Activated CD4-positive, alpha-beta T cell treated with anti-CD3 and anti-CD28 coated beads, Interleukin-2, amount 10 ng/mL, durations not matched to agents 7 days and 5 days (primary cell): Measurements from ENCODE around the gene PTPRO. TPM values are rescaled to one million over a fixed set of nuclear protein-coding genes. Genes with fewer than 3 reads are reported as not detected.

Source experiments
- CTCF ChIA-PET: fragments of 350-600 bp; sonication (Branson Sonifier 250); formaldehyde crosslinking; loops from one replicate; lab custom pipeline; 2021; ENCODE audit warnings: antibody characterized with exemption; lab: Charles Lee
- POLR2A ChIA-PET: fragments of 350-600 bp; sonication (Branson Sonifier 250); formaldehyde crosslinking; loops from one replicate; lab custom pipeline; 2021; ENCODE audit warnings: antibody characterized with exemption; lab: Charles Lee
- DNase-seq: peaks from one replicate; pipeline ENCODE4 v3.0.0-alpha.2; 2020
- H3K27ac Mint-ChIP-seq: one replicate; pipeline ENCODE4 v1.8.0; 2021; ENCODE audit warnings: mild to moderate bottlenecking, moderate library complexity, mixed read lengths
- H3K27me3 Mint-ChIP-seq: one replicate; pipeline ENCODE4 v1.8.0; 2021; ENCODE audit warnings: mixed read lengths
- H3K36me3 Mint-ChIP-seq: one replicate; pipeline ENCODE4 v1.8.0; 2021; ENCODE audit warnings: low read depth, mixed read lengths
- H3K4me1 Mint-ChIP-seq: one replicate; pipeline ENCODE4 v1.8.0; 2021; ENCODE audit warnings: mixed read lengths
- H3K4me3 Mint-ChIP-seq: one replicate; pipeline ENCODE4 v1.8.0; 2021; ENCODE audit warnings: mild to moderate bottlenecking, moderate library complexity, mixed read lengths
- H3K9me3 Mint-ChIP-seq: one replicate; pipeline ENCODE4 v1.8.0; 2021; ENCODE audit warnings: mixed read lengths
- total RNA-seq, 2 experiments: library from RNA; stranded (reverse); gene quantifications; one replicate each; pipeline ENCODE4 v1.2.3, GENCODE V29; 2021

Gene PTPRO
- total RNA-seq, 2 experiments from 2014 or later, result 7.7 to 10.2 TPM

- peaks cover 48% of the 10 kb centered on the region for H3K27me3 Mint-ChIP-seq
- no peak overlapping the region for H3K27ac Mint-ChIP-seq
- H3K4me1 Mint-ChIP-seq, result peaks cover 6% of the 10 kb centered on the region
- no peaks in the 10 kb centered on the region for H3K9me3 Mint-ChIP-seq
- DNase-seq, result no peak
- H3K36me3 Mint-ChIP-seq, result no peaks in the 10 kb centered on the region
- no peak overlapping the region for H3K4me3 Mint-ChIP-seq
- ChIA-PET POLR2A (no interaction called here), CTCF (no interaction called here)
These were observed 1.4 kb upstream of the PTPRO start for GRCh38 chr12:15320881-15321280.

GRCh38 chr12:15323480-15323879 is 1.2 kb downstream of the PTPRO start:
- ChIA-PET POLR2A (no interaction called here), CTCF (no interaction called here)
- no peak overlapping the region for H3K27ac Mint-ChIP-seq
- H3K4me3 Mint-ChIP-seq, result no peak overlapping the region
- H3K27me3 Mint-ChIP-seq, result peaks cover 56% of the 10 kb centered on the region
- no peaks in the 10 kb centered on the region for H3K36me3 Mint-ChIP-seq
- no peak for DNase-seq
- H3K4me1 Mint-ChIP-seq, result peaks cover 6% of the 10 kb centered on the region
- H3K9me3 Mint-ChIP-seq, result no peaks in the 10 kb centered on the region

GRCh38 chr12:15329891-15330290 is 7.6 kb downstream of the PTPRO start:
- Mint-ChIP-seq H3K9me3 (no peaks in the 10 kb centered on the region), H3K27me3 (peaks cover 20% of the 10 kb centered on the region), H3K4me1 (no peaks in the 10 kb centered on the region), H3K27ac (no peak overlapping the region), H3K4me3 (no peak overlapping the region), H3K36me3 (no peaks in the 10 kb centered on the region)
- no peak for DNase-seq
- ChIA-PET CTCF (no interaction called here), POLR2A (no interaction called here)

DNA sequence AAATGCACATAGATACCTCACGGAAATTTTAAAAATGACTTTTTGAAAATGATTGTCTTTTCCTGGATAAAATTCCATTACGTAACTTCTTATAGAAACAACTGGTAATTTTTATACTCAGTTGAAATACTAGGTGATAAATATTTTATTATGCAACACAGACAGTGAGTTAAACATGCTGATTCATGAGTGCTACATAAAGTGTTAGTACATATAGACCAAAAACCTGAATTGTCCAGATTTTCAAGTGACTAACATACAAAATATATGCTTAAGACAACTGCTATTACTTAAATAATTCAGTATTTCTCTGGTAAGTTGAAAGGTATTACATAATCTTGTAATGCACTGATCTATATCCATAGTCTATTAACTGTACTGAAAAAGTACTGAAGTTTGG is 11.9 kb downstream of the PTPRO start:
- POLR2A ChIA-PET, result no interaction called here
- H3K4me1 Mint-ChIP-seq, result no peaks in the 10 kb centered on the region
- no peak for DNase-seq
- no peaks in the 10 kb centered on the region for H3K36me3 Mint-ChIP-seq
- CTCF ChIA-PET, result no interaction called here
- H3K9me3 Mint-ChIP-seq, result no peaks in the 10 kb centered on the region
- H3K27ac Mint-ChIP-seq, result no peak overlapping the region
- peaks cover 13% of the 10 kb centered on the region for H3K27me3 Mint-ChIP-seq
- no peak overlapping the region for H3K4me3 Mint-ChIP-seq

- no peak overlapping the region for H3K27ac Mint-ChIP-seq
- no peaks in the 10 kb centered on the region for H3K9me3 Mint-ChIP-seq
- no peaks in the 10 kb centered on the region for H3K36me3 Mint-ChIP-seq
- H3K27me3 Mint-ChIP-seq, result peaks cover 19% of the 10 kb centered on the region
- CTCF ChIA-PET, result no interaction called here
- POLR2A ChIA-PET, result no interaction called here
- no peaks in the 10 kb centered on the region for H3K4me1 Mint-ChIP-seq
- H3K4me3 Mint-ChIP-seq, result no peak overlapping the region
- DNase-seq, result no peak
These were observed 13.7 kb downstream of the PTPRO start for GRCh38 chr12:15335959-15336358.

GRCh38 chr12:15336768-15337553 is 14.7 kb downstream of the PTPRO start:
- ChIA-PET POLR2A (no interaction called here), CTCF (no interaction called here)
- Mint-ChIP-seq H3K4me3 (no peak overlapping the region), H3K4me1 (no peaks in the 10 kb centered on the region), H3K9me3 (no peaks in the 10 kb centered on the region), H3K27ac (no peak overlapping the region), H3K36me3 (no peaks in the 10 kb centered on the region), H3K27me3 (peaks cover 19% of the 10 kb centered on the region)
- DNase-seq, result no peak

DNA sequence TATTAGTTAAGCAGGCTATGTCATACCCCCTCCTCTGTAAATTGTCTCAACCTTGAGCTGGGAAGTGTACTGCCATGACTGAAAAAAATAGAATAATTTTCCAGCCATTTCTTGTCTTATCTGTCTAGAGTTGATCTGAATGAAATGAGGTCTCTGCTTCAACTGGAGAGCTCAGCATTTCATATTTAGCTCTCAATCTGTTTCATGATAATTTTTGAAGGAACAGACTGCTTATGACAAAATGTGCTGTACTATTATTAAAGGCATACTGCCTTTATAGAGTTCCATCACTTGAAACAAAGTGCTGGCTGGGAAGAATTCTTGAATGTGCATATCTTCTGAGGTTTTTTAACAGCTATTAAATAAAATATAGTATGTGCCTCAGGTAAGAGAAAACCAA is 19.1 kb downstream of the PTPRO start:
- DNase-seq, result no peak
- H3K27ac Mint-ChIP-seq, result no peak overlapping the region
- no peaks in the 10 kb centered on the region for H3K9me3 Mint-ChIP-seq
- ChIA-PET POLR2A (no interaction called here), CTCF (interaction anchor here (0.6 kb wide), 1 partner anchor 154 kb away, joined by 3 read pairs; no protein-coding TSS in a partner anchor)
- no peak overlapping the region for H3K4me3 Mint-ChIP-seq
- no peaks in the 10 kb centered on the region for H3K36me3 Mint-ChIP-seq
- peaks cover 20% of the 10 kb centered on the region for H3K27me3 Mint-ChIP-seq
- H3K4me1 Mint-ChIP-seq, result no peaks in the 10 kb centered on the region

GRCh38 chr12:15344561-15344960 is 22.3 kb downstream of the PTPRO start:
- POLR2A ChIA-PET, result no interaction called here
- Mint-ChIP-seq H3K4me3 (no peak overlapping the region), H3K36me3 (no peaks in the 10 kb centered on the region), H3K4me1 (no peaks in the 10 kb centered on the region), H3K27ac (no peak overlapping the region), H3K9me3 (no peaks in the 10 kb centered on the region), H3K27me3 (peaks cover 12% of the 10 kb centered on the region)
- CTCF ChIA-PET, result no interaction called here
- DNase-seq, result no peak

DNA sequence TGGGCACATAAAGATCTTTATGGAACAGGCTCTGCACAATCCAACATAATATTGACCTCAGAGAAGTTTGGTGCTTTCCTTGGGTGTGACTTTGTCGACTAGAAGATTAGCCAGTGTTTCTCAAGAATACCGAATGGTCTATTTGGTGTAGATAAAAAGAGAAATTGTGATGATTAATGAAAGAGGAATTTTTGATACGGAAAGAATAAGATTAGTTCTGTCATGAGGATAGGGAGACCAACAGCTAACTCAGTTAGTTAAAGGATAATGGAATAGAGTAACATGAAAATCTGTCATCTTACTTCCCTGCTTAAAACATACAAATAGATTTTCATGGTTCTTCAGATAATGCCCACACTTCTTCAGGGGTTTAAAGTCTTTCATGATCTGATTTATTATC is 24.2 kb downstream of the PTPRO start:
- CTCF ChIA-PET, result no interaction called here
- H3K4me1 Mint-ChIP-seq, result no peaks in the 10 kb centered on the region

GRCh38 chr12:15350643-15351042 is 28.3 kb downstream of the PTPRO start:
- DNase-seq, result no peak
- CTCF ChIA-PET, result interaction anchor here (1.6 kb wide), 1 partner anchor 13 kb away, joined by 3 read pairs; no protein-coding TSS in a partner anchor
- no peaks in the 10 kb centered on the region for H3K9me3 Mint-ChIP-seq
- H3K4me1 Mint-ChIP-seq, result no peaks in the 10 kb centered on the region
- H3K36me3 Mint-ChIP-seq, result no peaks in the 10 kb centered on the region
- peaks cover 2% of the 10 kb centered on the region for H3K27me3 Mint-ChIP-seq
- H3K27ac Mint-ChIP-seq, result no peak overlapping the region
- no peak overlapping the region for H3K4me3 Mint-ChIP-seq
- POLR2A ChIA-PET, result no interaction called here

More for the DNA sequence above, 24.2 kb downstream of the PTPRO start:
- H3K9me3 Mint-ChIP-seq, result no peaks in the 10 kb centered on the region
- peaks cover 4% of the 10 kb centered on the region for H3K27me3 Mint-ChIP-seq
- POLR2A ChIA-PET, result no interaction called here
- no peak overlapping the region for H3K27ac Mint-ChIP-seq
- DNase-seq, result no peak
- H3K36me3 Mint-ChIP-seq, result no peaks in the 10 kb centered on the region
- no peak overlapping the region for H3K4me3 Mint-ChIP-seq

GRCh38 chr12:15355766-15356165 is 33.5 kb downstream of the PTPRO start:
- no peak overlapping the region for H3K27ac Mint-ChIP-seq
- ChIA-PET CTCF (no interaction called here), POLR2A (interaction anchor here (0.6 kb wide), 1 partner anchor 384 kb away, joined by 4 read pairs; no protein-coding TSS in a partner anchor)
- H3K27me3 Mint-ChIP-seq, result peaks cover 2% of the 10 kb centered on the region
- no peak overlapping the region for H3K4me3 Mint-ChIP-seq
- no peaks in the 10 kb centered on the region for H3K36me3 Mint-ChIP-seq
- H3K4me1 Mint-ChIP-seq, result no peaks in the 10 kb centered on the region
- H3K9me3 Mint-ChIP-seq, result no peaks in the 10 kb centered on the region
- DNase-seq, result no peak

DNA sequence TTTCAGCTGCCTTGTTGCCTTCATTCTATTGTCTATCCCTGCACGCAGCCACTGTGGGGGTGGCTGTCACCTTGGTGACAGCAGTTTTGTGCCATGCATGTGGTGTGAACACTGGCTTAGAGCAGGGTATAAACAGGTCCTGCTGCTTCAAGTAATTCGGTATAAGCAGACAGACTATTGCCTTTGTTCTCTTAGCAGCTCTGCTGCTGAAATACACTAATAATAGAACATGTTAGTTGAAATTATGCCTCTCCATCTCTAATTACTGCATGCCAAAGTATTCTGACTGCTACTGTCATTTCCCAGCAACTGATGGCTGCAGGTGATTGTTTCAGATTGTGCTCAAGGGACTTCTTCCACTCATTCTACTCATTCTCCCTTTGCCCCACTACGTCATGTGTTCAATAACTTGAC is 34.6 kb downstream of the PTPRO start:
- no peak overlapping the region for H3K4me3 Mint-ChIP-seq
- H3K27ac Mint-ChIP-seq, result no peak overlapping the region
- peaks cover 2% of the 10 kb centered on the region for H3K27me3 Mint-ChIP-seq
- H3K36me3 Mint-ChIP-seq, result no peaks in the 10 kb centered on the region
- no peak for DNase-seq
- ChIA-PET POLR2A (no interaction called here), CTCF (no interaction called here)
- no peaks in the 10 kb centered on the region for H3K9me3 Mint-ChIP-seq
- no peaks in the 10 kb centered on the region for H3K4me1 Mint-ChIP-seq

- Mint-ChIP-seq H3K27ac (no peak overlapping the region), H3K27me3 (peaks cover 8% of the 10 kb centered on the region), H3K9me3 (no peaks in the 10 kb centered on the region), H3K4me1 (no peaks in the 10 kb centered on the region), H3K4me3 (no peak overlapping the region), H3K36me3 (no peaks in the 10 kb centered on the region)
- ChIA-PET POLR2A (no interaction called here), CTCF (interaction anchor here (1.2 kb wide), 1 partner anchor 15 kb away, joined by 3 read pairs; no protein-coding TSS in a partner anchor)
- DNase-seq, result no peak
These were observed 42.2 kb downstream of the PTPRO start for GRCh38 chr12:15364221-15365160.
